ENCODE results near the gene NBEA. TPM values are rescaled to one million over a fixed set of nuclear protein-coding genes. Genes with fewer than 3 reads are reported as not detected.

Gene NBEA
- polyA plus RNA-seq, 2 of the 4 experiments (the other 2 are of a cell fraction): 3.5 to 11.8 TPM

GRCh38 chr13:35489050-35489449 lies 547.0 kb downstream of the NBEA start:
- no peaks in the 10 kb centered on the region for H3K4me1 ChIP-seq
- no peak for ATAC-seq
- H3K9me3 ChIP-seq: no peaks in the 10 kb centered on the region
- H3K27ac ChIP-seq: no peak overlapping the region
- ChIA-PET CTCF (no interaction called here), POLR2A (no interaction called here)
- no peak overlapping the region for H3K4me3 ChIP-seq
- no peak overlapping the region for H3K4me2 ChIP-seq
- FAIRE-seq: no peak
- TF ChIP-seq NFE2L2 (conservative IDR thresholded peaks at IDR 0.05; ENCODE audit: low read length) (no peak), HOXB5 (CRISPR knock-in tag; IDR thresholded peaks at IDR 0.05) (no peak), ELK1 (IDR thresholded peaks at IDR 0.05; ENCODE audit: low read depth, low read length) (no peak), SREBF2 (IDR thresholded peaks at IDR 0.05) (no peak)
- WGBS (ENCODE audit: missing lambda C conversion rate): 82% methylated on average over 4 of the region's 4 CpGs
- DNase-seq (ENCODE audit: low read depth in 1 of 2, low spot score in 1 of 2): no peak

GRCh38 chr13:35496006-35496405 lies 553.9 kb downstream of the NBEA start:
- DNase-seq (ENCODE audit: low read depth in 1 of 2, low spot score in 1 of 2): no peak
- Histone ChIP-seq H3K9me3 (no peaks in the 10 kb centered on the region), H3K4me1 (no peaks in the 10 kb centered on the region), H3K4me3 (no peak overlapping the region), H3K4me2 (no peak overlapping the region), H3K27ac (no peak overlapping the region)
- POLR2A ChIA-PET: no interaction called here
- CTCF ChIA-PET: no interaction called here
- TF ChIP-seq USF2 (IDR thresholded peaks at IDR 0.05): no peak
- no peak for TF ChIP-seq HEYL (CRISPR knock-in tag; IDR thresholded peaks at IDR 0.05)
- TF ChIP-seq PHF8 (IDR thresholded peaks at IDR 0.05; ENCODE audit: borderline replicate concordance, low read depth): no peak
- no peak for TF ChIP-seq NR3C1 (IDR thresholded peaks at IDR 0.05)
- TF ChIP-seq HDAC2 (IDR thresholded peaks at IDR 0.05): no peak
- TF ChIP-seq CTCF (IDR thresholded peaks at IDR 0.05): no peak
- no peak for TF ChIP-seq CHD2 (IDR thresholded peaks at IDR 0.05; ENCODE audit: low read length, partially characterized antibody)
- no peak for TF ChIP-seq BCL3 (IDR thresholded peaks at IDR 0.05)
- no peak for TF ChIP-seq RARB (CRISPR knock-in tag; IDR thresholded peaks at IDR 0.05)
- no peak for TF ChIP-seq CBX2 (IDR thresholded peaks at IDR 0.05; ENCODE audit: borderline replicate concordance, low read depth)
- TF ChIP-seq HOXB5 (CRISPR knock-in tag; IDR thresholded peaks at IDR 0.05): no peak
- no peak for TF ChIP-seq MAZ (IDR thresholded peaks at IDR 0.05; ENCODE audit: borderline replicate concordance, low read depth, low read length)
- TF ChIP-seq PBX3 (IDR thresholded peaks at IDR 0.05): no peak
- TF ChIP-seq CEBPB (IDR thresholded peaks at IDR 0.05): no peak
- ATAC-seq: no peak
- 25% methylated on average over 1 of the region's 1 CpG for WGBS (ENCODE audit: missing lambda C conversion rate)
- FAIRE-seq: no peak

GRCh38 chr13:35496761-35497386 lies 554.8 kb downstream of the NBEA start:
- CTCF ChIA-PET: no interaction called here
- WGBS (ENCODE audit: missing lambda C conversion rate): 100% methylated on average over 2 of the region's 2 CpGs

More at GRCh38 chr13:35496761-35497386, 554.8 kb downstream of the NBEA start:
- Histone ChIP-seq H3K4me1 (no peaks in the 10 kb centered on the region), H3K4me3 (no peak overlapping the region), H3K9me3 (no peaks in the 10 kb centered on the region), H3K27ac (no peak overlapping the region), H3K4me2 (no peak overlapping the region)
- DNase-seq (ENCODE audit: low read depth in 1 of 2, low spot score in 1 of 2) (no peak), FAIRE-seq (no peak), ATAC-seq (no peak)
- TF ChIP-seq NFE2L2 (conservative IDR thresholded peaks at IDR 0.05; ENCODE audit: low read length): no peak
- TF ChIP-seq HDAC2 (IDR thresholded peaks at IDR 0.05): no peak
- POLR2A ChIA-PET: no interaction called here

Measured in A549 (cell line).